D721Med (cell line): ENCODE data around the gene SFT2D1.
"Not testable (repeated sequence)": the region's sequence is repeated elsewhere in the genome, so short reads cannot be mapped to it uniquely, and the experiment has no call there.

Source experiments
- DNase-seq: peaks from one replicate; pipeline ENCODE4 v3.0.0; 2011; ENCODE audit warnings: low spot score; ENCODE audit not compliant: insufficient read length
- FAIRE-seq: peaks from 2 replicates; lab custom pipeline; 2011; peaks lifted over from hg19 to GRCh38; lab: Jason Lieb, UNC
- TF ChIP-seq, protein P1 (sequence below): IDR thresholded peaks from 2 replicates; pipeline ENCODE4 v1.5.1; 2012; ENCODE audit warnings: mild to moderate bottlenecking, control low read depth; ENCODE audit not compliant: insufficient read depth; ENCODE audit errors: missing control alignments

The SFT2D1 gene

DNA sequence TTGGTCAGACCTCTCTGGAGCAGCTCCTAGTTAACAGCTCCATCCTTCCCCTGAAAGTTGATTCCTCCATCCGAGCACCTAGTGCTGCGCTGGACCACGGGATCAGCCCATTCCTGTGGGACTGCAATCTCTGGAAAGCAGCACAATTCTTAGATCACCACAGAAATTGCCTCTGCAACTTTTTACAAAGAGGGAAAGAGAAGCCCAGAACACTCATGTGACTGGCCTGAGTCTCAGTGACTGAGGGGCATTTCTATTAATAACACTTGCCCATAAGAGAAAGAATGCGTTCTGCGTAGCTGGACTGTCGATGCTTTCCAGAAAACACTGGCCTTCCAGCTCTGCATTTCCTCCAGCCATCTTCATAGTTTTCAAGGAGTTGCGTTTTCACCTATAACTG, 22.1 kb upstream of the SFT2D1 start:
- no peak for DNase-seq
- TF ChIP-seq, protein P1, sequence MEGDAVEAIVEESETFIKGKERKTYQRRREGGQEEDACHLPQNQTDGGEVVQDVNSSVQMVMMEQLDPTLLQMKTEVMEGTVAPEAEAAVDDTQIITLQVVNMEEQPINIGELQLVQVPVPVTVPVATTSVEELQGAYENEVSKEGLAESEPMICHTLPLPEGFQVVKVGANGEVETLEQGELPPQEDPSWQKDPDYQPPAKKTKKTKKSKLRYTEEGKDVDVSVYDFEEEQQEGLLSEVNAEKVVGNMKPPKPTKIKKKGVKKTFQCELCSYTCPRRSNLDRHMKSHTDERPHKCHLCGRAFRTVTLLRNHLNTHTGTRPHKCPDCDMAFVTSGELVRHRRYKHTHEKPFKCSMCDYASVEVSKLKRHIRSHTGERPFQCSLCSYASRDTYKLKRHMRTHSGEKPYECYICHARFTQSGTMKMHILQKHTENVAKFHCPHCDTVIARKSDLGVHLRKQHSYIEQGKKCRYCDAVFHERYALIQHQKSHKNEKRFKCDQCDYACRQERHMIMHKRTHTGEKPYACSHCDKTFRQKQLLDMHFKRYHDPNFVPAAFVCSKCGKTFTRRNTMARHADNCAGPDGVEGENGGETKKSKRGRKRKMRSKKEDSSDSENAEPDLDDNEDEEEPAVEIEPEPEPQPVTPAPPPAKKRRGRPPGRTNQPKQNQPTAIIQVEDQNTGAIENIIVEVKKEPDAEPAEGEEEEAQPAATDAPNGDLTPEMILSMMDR: no peak
- no peak for FAIRE-seq

DNA sequence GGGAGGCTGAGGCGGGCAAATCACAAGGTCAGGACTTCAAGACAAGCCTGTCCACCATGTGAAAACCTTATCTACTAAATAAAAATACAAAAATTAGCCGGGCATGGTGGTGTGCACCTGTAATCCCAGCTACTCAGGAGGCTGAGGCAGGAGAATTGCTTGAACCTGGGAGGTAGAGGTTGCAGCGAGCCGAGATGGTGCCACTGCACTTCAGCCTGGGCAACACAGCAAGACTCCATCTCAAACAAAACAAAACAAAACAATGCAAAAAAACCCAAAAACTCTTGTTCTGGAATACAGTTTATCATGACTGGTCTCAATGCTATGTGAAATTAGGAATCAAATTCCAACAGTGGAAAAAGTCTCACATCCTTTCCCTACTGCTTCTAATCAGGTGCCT, 20.1 kb upstream of the SFT2D1 start:
- FAIRE-seq, DNase-seq: not testable (repeated sequence)

DNA sequence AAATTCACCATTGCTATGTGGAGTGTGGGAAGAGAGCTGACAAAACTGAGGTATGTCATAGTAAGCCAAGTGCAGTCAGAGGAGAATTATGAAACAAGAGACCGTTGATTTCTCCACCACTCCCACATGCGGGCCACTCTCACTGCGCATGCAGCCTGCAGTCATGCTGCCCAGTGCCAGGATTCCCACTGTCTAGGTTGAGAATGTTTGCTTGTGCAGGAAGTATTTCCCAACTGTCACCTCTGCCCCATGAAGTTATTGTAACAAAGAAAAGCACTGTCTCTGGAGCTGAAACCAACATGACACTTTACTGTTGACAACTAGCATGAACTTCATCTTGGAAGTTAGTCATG, 18.7 kb upstream of the SFT2D1 start:
- TF ChIP-seq, protein P1: no peak
- FAIRE-seq (no peak), DNase-seq (no peak)

DNA sequence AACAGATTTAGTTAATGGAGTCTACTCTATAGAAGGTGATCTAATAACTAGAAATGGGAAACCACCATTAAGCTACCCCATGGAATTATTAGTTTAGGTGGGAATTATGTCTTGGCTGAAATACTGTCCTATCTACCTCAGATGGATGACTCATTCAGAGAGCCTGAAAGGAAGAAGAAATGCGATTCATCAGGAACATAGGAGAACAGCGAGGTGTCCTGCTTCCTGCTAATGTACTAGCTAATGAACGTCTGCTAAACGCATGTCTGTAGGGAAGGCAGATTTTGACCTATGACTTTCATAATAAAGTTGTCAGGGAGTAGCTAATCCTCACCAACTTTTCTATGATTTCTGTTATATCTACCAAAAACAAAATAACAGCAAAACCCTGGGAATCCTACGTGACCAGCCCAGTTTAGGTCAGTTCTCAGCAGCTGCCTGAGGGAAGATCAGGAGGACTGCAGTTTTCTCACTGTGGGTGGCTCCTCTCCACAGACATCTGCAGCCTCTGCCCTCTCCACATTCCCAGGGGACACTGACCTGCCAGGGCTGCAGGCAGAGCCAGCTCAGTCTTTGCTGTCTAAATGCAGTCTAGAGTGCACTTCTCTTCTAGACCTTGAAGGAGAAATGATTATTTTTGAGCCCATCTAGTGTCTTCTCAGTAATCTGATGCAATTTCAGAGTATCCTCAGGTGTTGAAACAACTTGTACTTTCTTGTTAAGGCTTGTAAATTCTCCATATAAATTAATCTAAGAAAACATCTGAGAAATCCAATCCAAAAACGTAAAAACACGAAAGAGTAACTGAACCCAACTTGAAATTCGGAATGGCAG, 18.1 kb upstream of the SFT2D1 start:
- FAIRE-seq: no peak
- TF ChIP-seq, protein P1: no peak
- no peak for DNase-seq

DNA sequence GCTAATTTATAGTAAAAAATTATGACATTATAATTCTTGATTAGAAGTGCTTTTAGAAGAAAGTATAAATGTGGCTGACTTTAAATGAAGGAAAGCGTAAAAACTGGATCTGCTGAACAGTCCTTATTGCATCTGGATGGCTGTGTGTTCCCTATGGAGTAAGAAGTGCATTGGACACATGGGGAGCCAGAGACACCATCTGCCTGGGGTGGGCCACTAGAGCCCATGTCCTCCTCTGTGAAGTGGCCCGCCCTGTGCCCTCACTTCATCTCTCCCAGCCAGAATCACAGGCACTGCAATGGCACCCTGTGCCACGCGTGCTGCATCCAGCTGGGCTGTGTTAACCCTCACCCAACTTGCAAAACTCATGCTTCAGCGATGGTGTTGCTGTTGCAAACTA, 13.2 kb upstream of the SFT2D1 start:
- no peak for FAIRE-seq
- DNase-seq: no peak
- TF ChIP-seq, protein P1: no peak

DNA sequence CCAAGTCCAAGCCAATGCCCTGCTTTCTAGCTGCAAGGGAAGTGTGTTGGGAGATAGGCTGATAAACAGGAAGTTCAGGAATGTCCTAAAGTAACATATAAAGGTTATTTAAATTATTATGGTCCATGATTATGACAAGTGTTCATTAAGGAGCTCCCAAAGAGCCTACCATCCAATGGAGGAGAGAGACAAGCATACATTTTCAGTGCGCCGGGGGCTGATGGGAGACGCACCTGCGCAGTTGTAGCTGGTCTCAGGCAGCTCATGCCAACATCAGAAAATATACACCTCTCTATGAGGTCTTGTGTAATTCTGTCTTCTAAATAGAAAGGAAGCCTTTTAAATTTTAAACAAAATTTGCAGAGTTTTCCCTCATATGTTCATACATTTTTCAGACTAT, 12.6 kb upstream of the SFT2D1 start:
- FAIRE-seq: no peak
- TF ChIP-seq, protein P1: no peak
- no peak for DNase-seq

DNA sequence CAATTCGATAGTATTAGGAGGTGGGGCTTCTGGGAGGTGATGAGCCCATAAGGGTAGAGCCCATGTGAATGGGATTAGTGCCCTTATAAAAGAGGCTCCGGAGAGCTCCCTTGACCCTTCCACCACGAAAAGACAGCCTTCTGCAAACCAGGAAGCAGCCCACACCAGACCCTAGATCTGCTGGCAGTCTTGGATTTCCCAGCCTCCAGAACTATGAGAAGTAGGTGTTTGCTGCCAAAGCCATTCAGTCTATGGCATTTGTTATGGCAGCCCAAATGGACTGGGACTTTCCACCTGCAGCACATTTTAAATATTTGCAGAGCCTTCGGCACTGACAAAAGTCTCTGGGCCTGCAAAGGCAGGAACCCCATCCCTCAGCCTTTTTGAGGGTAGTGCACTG, 11.8 kb upstream of the SFT2D1 start:
- DNase-seq (no peak), FAIRE-seq (no peak)
- TF ChIP-seq, protein P1: no peak

DNA sequence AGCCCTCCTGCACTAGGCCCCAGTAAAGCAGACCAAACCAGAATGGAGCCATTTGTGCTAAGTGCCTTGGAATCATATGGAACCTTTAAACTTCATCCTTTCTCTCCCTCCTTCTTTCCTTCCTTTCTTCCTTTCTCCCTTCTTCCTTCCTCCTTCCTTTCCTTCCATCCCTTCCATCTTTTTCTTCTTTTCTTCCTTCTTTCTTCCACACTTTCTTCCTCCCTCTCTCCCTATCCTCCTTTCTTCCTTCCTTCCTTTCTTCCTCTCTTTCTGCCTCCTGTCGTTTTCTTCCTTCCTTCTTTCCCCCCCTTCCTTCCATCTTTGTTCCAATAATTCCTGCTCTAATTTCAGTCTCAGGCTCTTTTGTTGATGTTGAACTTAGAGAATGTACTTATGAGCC, 11.2 kb upstream of the SFT2D1 start:
- TF ChIP-seq, protein P1: no peak
- DNase-seq (no peak), FAIRE-seq (no peak)
